CD4-positive, alpha-beta T cell treated with Interleukin-6 for 4 hours (primary cell): ENCODE results near the gene PTPRN2.

Experiments used
- DNase-seq: peaks from one replicate; pipeline ENCODE4 v3.0.0-alpha.2; 2020; ENCODE audit warnings: mixed read lengths

Gene PTPRN2

GRCh38 chr7:157558875-157559595 lies 1028.6 kb downstream of the PTPRN2 start:
- no peak for DNase-seq

GRCh38 chr7:157558516-157558874 lies 1029.1 kb downstream of the PTPRN2 start:
- no peak for DNase-seq

GRCh38 chr7:157558061-157558460 lies 1029.6 kb downstream of the PTPRN2 start:
- DNase-seq: no peak

- DNase-seq: no peak
Observed at GRCh38 chr7:157557263-157557662, 1030.4 kb downstream of the PTPRN2 start.

GRCh38 chr7:157556642-157556944 lies 1031.0 kb downstream of the PTPRN2 start:
- DNase-seq: no peak

- DNase-seq: no peak
Observed at GRCh38 chr7:157555944-157556641, 1031.5 kb downstream of the PTPRN2 start.

- no peak for DNase-seq
Observed at GRCh38 chr7:157555313-157555712, 1032.3 kb downstream of the PTPRN2 start.

- DNase-seq: no peak
Observed at GRCh38 chr7:157554393-157555238, 1033.0 kb downstream of the PTPRN2 start.

- DNase-seq: no peak
Observed at GRCh38 chr7:157553256-157553655, 1034.4 kb downstream of the PTPRN2 start.

- no peak for DNase-seq
Observed at GRCh38 chr7:157552295-157552993, 1035.2 kb downstream of the PTPRN2 start.

- DNase-seq: no peak
Observed at GRCh38 chr7:157551325-157552070, 1036.1 kb downstream of the PTPRN2 start.

GRCh38 chr7:157550300-157551275 lies 1037.0 kb downstream of the PTPRN2 start:
- DNase-seq: no peak

GRCh38 chr7:157549612-157550299 lies 1037.9 kb downstream of the PTPRN2 start:
- DNase-seq: no peak

- no peak for DNase-seq
Observed at GRCh38 chr7:157548691-157549303, 1038.8 kb downstream of the PTPRN2 start.

GRCh38 chr7:157547611-157548010 lies 1040.0 kb downstream of the PTPRN2 start:
- DNase-seq: no peak

- no peak for DNase-seq
Observed at GRCh38 chr7:157547102-157547501, 1040.5 kb downstream of the PTPRN2 start.

- DNase-seq: no peak
Observed at GRCh38 chr7:157545681-157546060, 1042.0 kb downstream of the PTPRN2 start.

- DNase-seq: no peak
Observed at GRCh38 chr7:157544980-157545680, 1042.5 kb downstream of the PTPRN2 start.

GRCh38 chr7:157544226-157544625 lies 1043.4 kb downstream of the PTPRN2 start:
- no peak for DNase-seq
